ENCODE measurements around the gene RPL12. TPM values are rescaled to one million over a fixed set of nuclear protein-coding genes. Genes with fewer than 3 reads are reported as not detected.

The RPL12 gene
- total and polyA plus RNA-seq, 2 of the 13 experiments (the other 11 are each of a cell fraction or from before 2014, with no cell fraction given), result 1,551 to 2,590 TPM

DNA sequence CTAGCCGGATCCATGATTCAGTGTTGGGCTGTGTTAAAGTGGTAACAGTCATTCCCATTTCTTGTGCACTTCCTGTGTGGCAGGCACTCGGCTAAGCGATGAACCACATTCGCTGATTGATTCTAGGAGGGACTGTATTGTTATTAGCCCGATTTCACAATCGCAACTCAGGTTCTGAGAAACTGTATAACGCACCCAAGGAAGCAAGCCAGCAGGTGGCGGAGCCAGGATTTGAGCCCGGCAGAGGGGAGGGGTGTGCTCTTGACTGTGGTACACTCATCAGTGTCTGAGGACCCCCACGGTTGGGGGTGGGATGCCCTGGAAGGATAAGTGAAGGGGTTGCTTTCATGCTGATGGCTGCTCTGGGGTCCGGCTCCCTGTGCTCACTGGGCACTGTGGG lies 34.8 kb upstream of the RPL12 start:
- Histone ChIP-seq H3K9me3 (ENCODE audit: low read length) (no peaks in the 10 kb centered on the region), H3K27me3 (ENCODE audit: control insufficient read depth in 1 of 2, insufficient read depth in 2 of 2, low read length in 2 of 2) (no peaks in the 10 kb centered on the region), H3K27ac (ENCODE audit: extremely low read length, insufficient read depth, low read length) (no peak overlapping the region), H3K4me2 (ENCODE audit: low read depth, low read length) (no peak overlapping the region), H2AFZ (ENCODE audit: low read length) (no peak overlapping the region), H3K79me2 (ENCODE audit: insufficient read depth, low read length) (no peaks in the 10 kb centered on the region), H3K4me3 (replicated peaks in 1 of 3; ENCODE audit: insufficient read depth in 1 of 3, low read depth in 2 of 3, low read length in 3 of 3) (no peak overlapping the region), H3K9ac (ENCODE audit: insufficient read depth, low read depth, low read length) (no peak overlapping the region), H3K4me1 (ENCODE audit: insufficient read depth, low read length) (no peaks in the 10 kb centered on the region), H4K20me1 (ENCODE audit: insufficient read depth, low read length) (no peaks in the 10 kb centered on the region), H3K36me3 (replicated peaks in 1 of 2; ENCODE audit: control insufficient read depth in 1 of 2, insufficient read depth in 2 of 2, low read length in 2 of 2) (peaks cover 8 to 41% of the 10 kb centered on the region in 2 experiments)
- no peak for TF ChIP-seq ZBTB20 (CRISPR knock-in tag; IDR thresholded peaks at IDR 0.05; ENCODE audit: borderline replicate concordance, low read depth)
- no peak for TF ChIP-seq ZMAT3 (CRISPR knock-in tag; conservative IDR thresholded peaks at IDR 0.05)
- peak; percentile 64 for TF ChIP-seq CEBPB (IDR thresholded peaks at IDR 0.05; ENCODE audit: borderline replicate concordance, low read depth, low read length)
- TF ChIP-seq FLYWCH1 (CRISPR knock-in tag; IDR thresholded peaks at IDR 0.05), result no peak
- no peak for ATAC-seq
- no TSS peak for BruUV-seq (replicated peaks)
- WGBS (ENCODE audit: low lambda C conversion rate), result 95% methylated on average over 10 of the region's 11 CpGs
- intact Hi-C loops (cut with micrococcal nuclease; ENCODE audit: unreplicated experiment) (no loop called here), in situ Hi-C loops (cut with HindIII; ENCODE audit: extremely low pct_ligation_motif_present, low pct_unique_long_range_greater_than_20kb) (no loop called here)
- FAIRE-seq, result no peak
- CTCF ChIA-PET (ENCODE audit: low intra/inter-chr PET ratio, low total read pairs), result no interaction called here
- POLR2A ChIA-PET, result no interaction called here
- no peak for DNase-seq (ENCODE audit: low spot score)

DNA sequence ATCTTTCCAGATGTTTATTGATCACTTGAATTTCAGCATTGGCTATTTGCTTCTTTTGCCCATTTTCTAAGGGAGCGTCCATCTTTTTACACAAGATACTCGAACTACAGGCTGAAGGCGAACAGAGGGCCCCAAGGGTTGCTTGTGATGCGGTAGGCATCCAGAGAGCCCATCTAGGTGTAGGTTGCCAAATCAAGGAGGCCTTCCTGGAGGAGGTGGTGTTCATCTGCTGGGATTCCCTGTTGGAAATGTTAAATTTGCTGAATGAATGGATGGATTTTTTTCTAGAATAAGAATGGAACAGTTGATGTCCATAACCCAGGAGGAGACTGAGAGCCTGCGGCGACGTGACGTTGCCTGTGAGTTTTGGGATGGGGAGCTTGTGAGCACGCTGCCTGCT lies 31.5 kb upstream of the RPL12 start:
- TF ChIP-seq ZNF75D (CRISPR knock-in tag; IDR thresholded peaks at IDR 0.05; ENCODE audit: borderline replicate concordance) (no peak), ZFP36 (IDR thresholded peaks at IDR 0.05; ENCODE audit: borderline replicate concordance, low read depth, low read length, partially characterized antibody) (peak; percentile 70)
- TF ChIP-seq, protein P1, sequence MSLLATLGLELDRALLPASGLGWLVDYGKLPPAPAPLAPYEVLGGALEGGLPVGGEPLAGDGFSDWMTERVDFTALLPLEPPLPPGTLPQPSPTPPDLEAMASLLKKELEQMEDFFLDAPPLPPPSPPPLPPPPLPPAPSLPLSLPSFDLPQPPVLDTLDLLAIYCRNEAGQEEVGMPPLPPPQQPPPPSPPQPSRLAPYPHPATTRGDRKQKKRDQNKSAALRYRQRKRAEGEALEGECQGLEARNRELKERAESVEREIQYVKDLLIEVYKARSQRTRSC (CRISPR knock-in tag; IDR thresholded peaks at IDR 0.05; ENCODE audit: low read depth), result no peak
- no peak for ATAC-seq
- FAIRE-seq, result no peak
- H3K27ac ChIP-seq (ENCODE audit: extremely low read length, insufficient read depth, low read length), result no peak overlapping the region
- H4K20me1 ChIP-seq (ENCODE audit: insufficient read depth, low read length), result 0 out of 2 replicates have a peak, but pooled peaks cover 3% of the 10 kb centered on the region
- POLR2A ChIA-PET, result no interaction called here
- H2AFZ ChIP-seq (ENCODE audit: low read length), result no peak overlapping the region
- BruUV-seq (replicated peaks), result no TSS peak
- no peaks in the 10 kb centered on the region for H3K4me1 ChIP-seq (ENCODE audit: insufficient read depth, low read length)
- H3K4me2 ChIP-seq (ENCODE audit: low read depth, low read length), result no peak overlapping the region
- peaks cover 14 to 53% of the 10 kb centered on the region in 2 experiments; a peak in 4 of 5 replicates for H3K36me3 ChIP-seq (replicated peaks in 1 of 2; ENCODE audit: control insufficient read depth in 1 of 2, insufficient read depth in 2 of 2, low read length in 2 of 2)
- CTCF ChIA-PET (ENCODE audit: low intra/inter-chr PET ratio, low total read pairs), result no interaction called here
- 97% methylated on average over 9 of the region's 9 CpGs for WGBS (ENCODE audit: low lambda C conversion rate)
- in situ Hi-C loops (cut with HindIII; ENCODE audit: extremely low pct_ligation_motif_present, low pct_unique_long_range_greater_than_20kb), result no loop called here
- no peak for DNase-seq (ENCODE audit: low spot score)
- H3K9me3 ChIP-seq (ENCODE audit: low read length), result no peaks in the 10 kb centered on the region
- H3K27me3 ChIP-seq (ENCODE audit: control insufficient read depth in 1 of 2, insufficient read depth in 2 of 2, low read length in 2 of 2), result no peaks in the 10 kb centered on the region
- intact Hi-C loops (cut with micrococcal nuclease; ENCODE audit: unreplicated experiment), result no loop called here
- no peak overlapping the region for H3K4me3 ChIP-seq (replicated peaks in 1 of 3; ENCODE audit: insufficient read depth in 1 of 3, low read depth in 2 of 3, low read length in 3 of 3)
- no peak overlapping the region for H3K9ac ChIP-seq (ENCODE audit: insufficient read depth, low read depth, low read length)
- no peaks in the 10 kb centered on the region for H3K79me2 ChIP-seq (ENCODE audit: insufficient read depth, low read length)

All from HepG2 (cell line).